K562 (cell line): ENCODE measurements around the gene GPATCH3. TPM values are rescaled to one million over a fixed set of nuclear protein-coding genes. Genes with fewer than 3 reads are reported as not detected.

ENCODE experiments used
- ATF3 ChIP-seq, 2 experiments: fragments of 450-650 bp in 1 of 2; sonication (generic) in 1 of 2; formaldehyde crosslinking in 1 of 2; IDR thresholded peaks in 1 of 2; conservative IDR thresholded peaks in 1 of 2; 2 replicates each; pipeline versions ENCODE4 v1.6.1 to v1.8.1; 2016 to 2023; ENCODE audit warnings: mild to moderate bottlenecking in 2 of 2, moderate library complexity in 2 of 2, inconsistent platforms in 1 of 2, missing genetic modification reagents in 1 of 2
- CBX1 ChIP-seq: sonication (generic); IDR thresholded peaks from 2 replicates; pipeline ENCODE4 v1.6.1; 2016; ENCODE audit warnings: antibody characterized with exemption, low read depth, mild to moderate bottlenecking
- DDX20 ChIP-seq: fragments of 450-650 bp; IDR thresholded peaks from 2 replicates; pipeline ENCODE4 v1.6.1; 2016; ENCODE audit warnings: missing genetic modification characterization, low read depth, mild to moderate bottlenecking, missing compliant biosample characterization, moderate library complexity
- ELK1 ChIP-seq: sonication (generic); formaldehyde crosslinking; IDR thresholded peaks from 2 replicates; pipeline ENCODE4 v1.8.1; 2022; ENCODE audit warnings: missing genetic modification reagents
- ETV5 ChIP-seq: sonication (generic); formaldehyde crosslinking; IDR thresholded peaks from 2 replicates; pipeline ENCODE4 v1.4.0; 2020; ENCODE audit warnings: low read depth, mild to moderate bottlenecking, missing genetic modification reagents
- HDAC8 ChIP-seq: fragments of 450-650 bp; IDR thresholded peaks from 2 replicates; pipeline ENCODE4 v1.6.1; 2016; ENCODE audit warnings: mild to moderate bottlenecking, missing genetic modification characterization, moderate library complexity, missing compliant biosample characterization
- ILK ChIP-seq: fragments of 450-650 bp; IDR thresholded peaks from 2 replicates; pipeline ENCODE4 v1.6.1; 2016; ENCODE audit warnings: missing genetic modification characterization, low read depth, mild to moderate bottlenecking, missing compliant biosample characterization, moderate library complexity, borderline replicate concordance
- KDM4B ChIP-seq, 2 experiments: fragments of 450-650 bp in 1 of 2; sonication (generic) in 1 of 2; IDR thresholded peaks; 2 replicates each; pipeline ENCODE4 v1.6.1; 2016 to 2017; ENCODE audit warnings: borderline replicate concordance in 2 of 2, antibody characterized with exemption in 1 of 2, low read depth in 1 of 2, mild to moderate bottlenecking in 1 of 2
- KHSRP ChIP-seq: fragments of 450-650 bp; IDR thresholded peaks from 2 replicates; pipeline ENCODE4 v1.6.1; 2017
- PHF8 ChIP-seq: fragments of 200-600 bp; sonication (generic); IDR thresholded peaks from 2 replicates; pipeline ENCODE4 v1.6.1; 2012; ENCODE audit warnings: mixed run types, mild to moderate bottlenecking, inconsistent platforms, low read length, moderate library complexity, borderline replicate concordance
- RHOXF2B ChIP-seq: fragments of 250-450 bp; sonication (Bioruptor Pico); conservative IDR thresholded peaks from 2 replicates; pipeline ENCODE4 v1.5.1; 2021
- STAG1 ChIP-seq: sonication (generic); formaldehyde crosslinking; IDR thresholded peaks from 2 replicates; pipeline ENCODE4 v1.5.0; 2020; ENCODE audit warnings: missing genetic modification reagents, borderline replicate concordance
- TEAD4 ChIP-seq, 2 experiments: sonication (generic) in 1 of 2; formaldehyde crosslinking in 1 of 2; IDR thresholded peaks; 2 replicates each; pipeline versions ENCODE4 v1.6.1 to v1.8.0; 2012 to 2022; ENCODE audit warnings: borderline replicate concordance in 1 of 2, inconsistent platforms in 1 of 2, low read length in 1 of 2, mild to moderate bottlenecking in 1 of 2, missing genetic modification reagents in 1 of 2
- TGIF2 ChIP-seq: sonication (generic); formaldehyde crosslinking; IDR thresholded peaks from 2 replicates; pipeline ENCODE4 v1.8.1; 2022; ENCODE audit warnings: mild to moderate bottlenecking, missing genetic modification reagents, moderate library complexity
- ZBTB5 ChIP-seq: fragments of 450-650 bp; IDR thresholded peaks from 2 replicates; pipeline ENCODE4 v1.6.1; 2017; ENCODE audit warnings: antibody characterized with exemption
- ZFP36 ChIP-seq: fragments of 150-350 bp; IDR thresholded peaks from 2 replicates; pipeline ENCODE4 v1.6.1; 2018; ENCODE audit warnings: low read length, low read depth; ENCODE audit not compliant: partially characterized antibody
- ZNF134 ChIP-seq: fragments of 250-450 bp; sonication (Bioruptor Pico); conservative IDR thresholded peaks from 2 replicates; pipeline ENCODE4 v1.4.0; 2020
- ZNF143 ChIP-seq: sonication (generic); formaldehyde crosslinking; IDR thresholded peaks from 2 replicates; pipeline ENCODE4 v1.9.0; 2022; ENCODE audit warnings: mild to moderate bottlenecking, missing genetic modification reagents
- ZNF239 ChIP-seq: fragments of 250-450 bp; sonication (Bioruptor Pico); IDR thresholded peaks from 2 replicates; pipeline ENCODE4 v1.4.0; 2020; ENCODE audit warnings: mild to moderate bottlenecking
- ZNF583 ChIP-seq: fragments of 250-450 bp; sonication (Bioruptor Pico); IDR thresholded peaks from 2 replicates; pipeline ENCODE4 v1.4.0; 2020
- ZNF695 ChIP-seq: fragments of 450-650 bp; formaldehyde crosslinking; IDR thresholded peaks from 2 replicates; pipeline ENCODE4 v1.4.0; 2020; ENCODE audit warnings: mild to moderate bottlenecking, moderate library complexity
- ZNF696 ChIP-seq: fragments of 250-450 bp; sonication (Bioruptor Pico); conservative IDR thresholded peaks from 2 replicates; pipeline ENCODE4 v1.4.0; 2020; ENCODE audit warnings: mild to moderate bottlenecking, moderate library complexity
- polyA plus RNA-seq, 8 experiments: library from polyadenylated mRNA; depleted of rRNA in 4 of 8; stranded (reverse) in 5 of 8; unstranded in 3 of 8; fragments of >200 nt; fragmentation: Nextera tagmentation in 2 of 8; fragmentation: Illumina TruSeq in 1 of 8; extraction: Ambion mirVana in 2 of 8; extraction: Trizol in 1 of 8; gene quantifications; 2 replicates each; pipeline versions ENCODE4 v1.2.1 to v1.2.3, GENCODE V29; 2011 to 2014; ENCODE audit warnings: inconsistent platforms in 1 of 8, missing spikeins in 1 of 8
- total RNA-seq, 7 experiments: library from RNA; depleted of rRNA in 6 of 7; stranded (reverse); fragments of >200 nt in 6 of 7; fragmentation: Illumina TruSeq in 2 of 7; extraction: Trizol in 2 of 7; gene quantifications; 2 replicates each; pipeline versions ENCODE4 v1.2.1 to v1.2.3, GENCODE V29; 2011 to 2021; ENCODE audit warnings: low replicate concordance in 1 of 7
- TF ChIP-seq, protein P1 (sequence below): IDR thresholded peaks from 2 replicates; pipeline ENCODE4 v1.6.1; 2011; ENCODE audit not compliant: insufficient read length; ENCODE audit errors: extremely low read depth

The GPATCH3 gene
- total and polyA plus RNA-seq, 9 of the 15 experiments (the other 6 are each of a cell fraction or from before 2014, with no cell fraction given) = 1.6 to 23.0 (median 13.3) TPM

DNA sequence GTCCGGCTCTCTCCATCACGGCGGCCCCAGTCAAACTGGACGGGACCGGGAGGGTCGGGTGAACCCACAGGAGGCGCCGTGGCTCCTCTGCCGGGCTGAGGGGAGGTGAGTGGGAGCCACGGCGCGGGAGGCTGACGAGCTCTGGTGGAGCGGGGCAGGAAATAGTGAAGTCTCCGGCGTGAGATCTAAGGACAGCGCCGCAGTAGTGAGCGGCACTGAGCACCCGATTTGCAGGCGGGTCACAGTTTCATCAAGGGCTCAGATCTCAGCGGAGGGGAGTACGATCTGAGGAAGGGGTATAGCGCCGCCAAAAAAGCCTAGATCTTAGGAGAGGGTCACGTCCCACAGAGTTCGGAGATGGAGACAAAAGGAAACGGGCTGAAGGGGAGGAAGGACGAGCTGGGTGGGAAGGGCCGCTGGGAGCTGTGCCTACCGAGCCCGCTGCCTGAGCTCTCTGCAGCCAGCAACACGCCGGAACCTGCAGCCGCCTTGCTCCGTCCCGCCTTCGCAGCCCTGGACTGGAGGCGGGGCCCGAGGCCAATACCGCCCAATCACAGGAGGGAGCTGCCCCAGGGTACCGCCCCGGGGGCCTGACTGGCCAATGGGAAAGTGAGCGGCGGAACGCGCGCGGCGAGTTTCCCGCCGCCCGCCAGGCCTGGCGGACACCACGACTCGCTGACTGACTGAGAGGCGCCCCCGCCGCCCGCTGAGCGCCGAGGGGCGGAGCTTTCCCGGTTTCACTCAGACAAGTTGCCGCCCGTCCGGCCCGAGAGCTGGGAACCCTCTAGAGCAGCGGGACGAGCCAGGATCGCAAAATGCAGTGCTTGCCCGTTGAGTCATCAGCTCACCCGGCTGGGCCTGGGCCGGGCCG is 35.4 kb downstream of the GPATCH3 start (continued):
- TF ChIP-seq HDAC8 (tag) (no peak), ZNF239 (CRISPR knock-in tag) (no peak), TEAD4 (IDR thresholded peaks at IDR 0.05; ENCODE audit: low read length) (no peak), TEAD4 (CRISPR knock-in tag; IDR thresholded peaks at IDR 0.05; ENCODE audit: borderline replicate concordance) (no peak), PHF8 (peak; percentile 88; the same call in 1 of the 2 replicates), STAG1 (CRISPR knock-in tag) (no peak), TGIF2 (CRISPR knock-in tag) (no peak), DDX20 (no peak), CBX1 (no peak), ZFP36 (no peak), ZNF695 (CRISPR knock-in tag) (0 out of 2 replicates have a peak, but pooled peaks have one; percentile 13), ILK (tag) (no peak), ZNF134 (CRISPR knock-in tag) (no peak), ZNF143 (CRISPR knock-in tag) (peak; percentile 42; the same call in 1 of the 2 replicates), ZNF583 (CRISPR knock-in tag) (no peak), KDM4B (IDR thresholded peaks at IDR 0.05; ENCODE audit: borderline replicate concordance in 2 of 2, low read depth in 1 of 2) (no peak), ELK1 (CRISPR knock-in tag) (no peak), ZNF696 (no peak), ATF3 (IDR thresholded peaks at IDR 0.05) (peak; percentile 85; the same call in 1 of the 2 replicates), ATF3 (CRISPR knock-in tag; conservative IDR thresholded peaks at IDR 0.05) (0 out of 2 replicates have a peak, but pooled peaks have one; percentile 17), KHSRP (no peak), ZBTB5 (no peak), RHOXF2B (CRISPR knock-in tag) (no peak), ETV5 (CRISPR knock-in tag) (peak; percentile 73)
- TF ChIP-seq, protein P1, sequence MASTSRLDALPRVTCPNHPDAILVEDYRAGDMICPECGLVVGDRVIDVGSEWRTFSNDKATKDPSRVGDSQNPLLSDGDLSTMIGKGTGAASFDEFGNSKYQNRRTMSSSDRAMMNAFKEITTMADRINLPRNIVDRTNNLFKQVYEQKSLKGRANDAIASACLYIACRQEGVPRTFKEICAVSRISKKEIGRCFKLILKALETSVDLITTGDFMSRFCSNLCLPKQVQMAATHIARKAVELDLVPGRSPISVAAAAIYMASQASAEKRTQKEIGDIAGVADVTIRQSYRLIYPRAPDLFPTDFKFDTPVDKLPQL = no peak
